Stomach (tissue), 9 donors: Measurements from ENCODE around the gene LHFPL6. TPM values are rescaled to one million over a fixed set of nuclear protein-coding genes. Genes with fewer than 3 reads are reported as not detected.

Source experiments
- DNase-seq, 2 donors: peaks; one replicate each; pipeline versions ENCODE4 v3.0.0 to v3.0.0-alpha.2; 2013 to 2019
- H3K27ac ChIP-seq, 5 donors: fragments of 200-600 bp in 4 of 5; sonication (generic) in 4 of 5; one replicate each; pipeline ENCODE4 v1.5.1; 2013 to 2019; ENCODE audit warnings: mild to moderate bottlenecking in 1 of 5, moderate library complexity in 1 of 5
- H3K27me3 ChIP-seq, 3 donors: fragments of 200-600 bp; sonication (generic); one replicate each; pipeline ENCODE4 v1.5.1; 2017 to 2019; ENCODE audit warnings: mixed run types in 1 of 3
- H3K36me3 ChIP-seq, 4 donors: fragments of 200-600 bp; sonication (generic); 1 replicate in 3 of 4; 2 replicates in 1 of 4; pipeline ENCODE4 v1.5.1; 2016 to 2019
- H3K4me1 ChIP-seq, 4 donors: fragments of 200-600 bp; sonication (generic); one replicate each; pipeline ENCODE4 v1.5.1; 2016 to 2019
- H3K4me3 ChIP-seq, 4 donors: fragments of 200-600 bp; sonication (generic) in 3 of 4; one replicate each; pipeline ENCODE4 v1.5.1; 2016 to 2019; ENCODE audit warnings: mild to moderate bottlenecking in 1 of 4
- H3K9me3 ChIP-seq, 4 donors: fragments of 200-600 bp; sonication (generic); one replicate each; pipeline ENCODE4 v1.5.1; 2016 to 2019
- EP300 ChIP-seq: sonication (generic); formaldehyde crosslinking; IDR thresholded peaks from one replicate; pipeline ENCODE4 v1.6.1; 2017; ENCODE audit warnings: antibody characterized with exemption
- POLR2A ChIP-seq, 4 donors: fragments of 450-650 bp; IDR thresholded peaks; one replicate each; pipeline ENCODE4 v1.6.1; 2016; ENCODE audit warnings: antibody characterized with exemption in 4 of 4, control low read depth in 2 of 4, mild to moderate bottlenecking in 1 of 4, moderate library complexity in 1 of 4
- POLR2AphosphoS5 ChIP-seq, 3 donors: sonication (generic); formaldehyde crosslinking; IDR thresholded peaks; one replicate each; pipeline ENCODE4 v1.6.1; 2016; ENCODE audit warnings: antibody characterized with exemption in 3 of 3
- WGBS, 5 donors: extraction: QIAGEN DNeasy Blood & Tissue Kit in 3 of 5; methylation state at CpG; one replicate each; pipeline versions ENCODE4 v1.1.5 to v1.1.7; 2013 to 2018; 5-methylcytosine and 5-hydroxymethylcytosine counted together
- intact Hi-C: fragments of 100-400 bp; cut with DNase I; formaldehyde crosslinking; loops from one replicate; pipeline ENCODE4 v1.15.1; 2023; ENCODE audit warnings: low total_unique reads
- polyA plus RNA-seq, 3 donors: library from polyadenylated mRNA; stranded (reverse); fragments of 200-250 nt; gene quantifications; one replicate each; pipeline ENCODE4 v1.2.3, GENCODE V29; 2013
- total RNA-seq, 5 donors: library from RNA; depleted of rRNA; stranded (reverse); fragments of >200 nt; gene quantifications; one replicate each; pipeline versions ENCODE4 v1.1.0 to v1.2.3, GENCODE V29; 2014 to 2016
- TF ChIP-seq, protein P1 (sequence below), 7 experiments: fragments of 450-650 bp in 4 of 7; fragments of 200-600 bp in 3 of 7; sonication (generic) in 3 of 7; IDR thresholded peaks; one replicate each; pipeline ENCODE4 v1.5.1; 2016 to 2019; ENCODE audit warnings: antibody characterized with exemption in 7 of 7, control low read depth in 2 of 7, mild to moderate bottlenecking in 1 of 7
- donor health status: healthy with polysubstance abuse.
- donor health status: Bipolar disorder and iron deficiency.
- donor health status: healthy.

The LHFPL6 gene
- total and polyA plus RNA-seq, 8 donors: 4.7 to 53.6 (median 10.9) TPM

DNA sequence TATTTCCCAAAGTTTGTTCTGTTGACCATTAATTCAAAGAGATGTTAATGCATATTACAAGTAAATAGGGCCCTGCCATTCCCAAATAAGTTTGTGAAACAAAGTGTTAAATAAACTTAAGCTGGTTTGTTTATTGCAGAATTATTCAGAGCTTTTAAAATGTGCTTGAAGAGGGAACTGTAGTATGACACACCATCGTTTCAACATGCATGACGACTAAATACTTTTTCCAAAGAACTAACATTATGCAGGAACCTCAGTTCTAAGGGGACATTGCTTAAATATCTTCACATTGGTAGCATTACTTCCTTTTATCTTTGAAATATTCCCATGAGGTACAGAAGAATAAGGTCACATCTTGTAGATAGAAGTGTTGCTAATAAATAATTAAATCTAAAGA is 14.6 kb downstream of the LHFPL6 start:
- no peaks in the 10 kb centered on the region for H3K9me3 ChIP-seq
- no peaks in the 10 kb centered on the region for H3K36me3 ChIP-seq
- TF ChIP-seq POLR2A (IDR thresholded peaks at IDR 0.05): no peak
- no peak for TF ChIP-seq POLR2AphosphoS5 (IDR thresholded peaks at IDR 0.05)
- TF ChIP-seq, protein P1, sequence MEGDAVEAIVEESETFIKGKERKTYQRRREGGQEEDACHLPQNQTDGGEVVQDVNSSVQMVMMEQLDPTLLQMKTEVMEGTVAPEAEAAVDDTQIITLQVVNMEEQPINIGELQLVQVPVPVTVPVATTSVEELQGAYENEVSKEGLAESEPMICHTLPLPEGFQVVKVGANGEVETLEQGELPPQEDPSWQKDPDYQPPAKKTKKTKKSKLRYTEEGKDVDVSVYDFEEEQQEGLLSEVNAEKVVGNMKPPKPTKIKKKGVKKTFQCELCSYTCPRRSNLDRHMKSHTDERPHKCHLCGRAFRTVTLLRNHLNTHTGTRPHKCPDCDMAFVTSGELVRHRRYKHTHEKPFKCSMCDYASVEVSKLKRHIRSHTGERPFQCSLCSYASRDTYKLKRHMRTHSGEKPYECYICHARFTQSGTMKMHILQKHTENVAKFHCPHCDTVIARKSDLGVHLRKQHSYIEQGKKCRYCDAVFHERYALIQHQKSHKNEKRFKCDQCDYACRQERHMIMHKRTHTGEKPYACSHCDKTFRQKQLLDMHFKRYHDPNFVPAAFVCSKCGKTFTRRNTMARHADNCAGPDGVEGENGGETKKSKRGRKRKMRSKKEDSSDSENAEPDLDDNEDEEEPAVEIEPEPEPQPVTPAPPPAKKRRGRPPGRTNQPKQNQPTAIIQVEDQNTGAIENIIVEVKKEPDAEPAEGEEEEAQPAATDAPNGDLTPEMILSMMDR (IDR thresholded peaks at IDR 0.05): no peak
- no peak for TF ChIP-seq EP300
- H3K27me3 ChIP-seq: no peaks in the 10 kb centered on the region
- DNase-seq: no peak
- H3K27ac ChIP-seq: no peak overlapping the region
- no peaks in the 10 kb centered on the region for H3K4me1 ChIP-seq
- no peak overlapping the region for H3K4me3 ChIP-seq
- intact Hi-C loops: no loop called here
- WGBS, 5 donors: 69 to 84% (median 76%) methylated on average over 2 of the region's 2 CpGs

DNA sequence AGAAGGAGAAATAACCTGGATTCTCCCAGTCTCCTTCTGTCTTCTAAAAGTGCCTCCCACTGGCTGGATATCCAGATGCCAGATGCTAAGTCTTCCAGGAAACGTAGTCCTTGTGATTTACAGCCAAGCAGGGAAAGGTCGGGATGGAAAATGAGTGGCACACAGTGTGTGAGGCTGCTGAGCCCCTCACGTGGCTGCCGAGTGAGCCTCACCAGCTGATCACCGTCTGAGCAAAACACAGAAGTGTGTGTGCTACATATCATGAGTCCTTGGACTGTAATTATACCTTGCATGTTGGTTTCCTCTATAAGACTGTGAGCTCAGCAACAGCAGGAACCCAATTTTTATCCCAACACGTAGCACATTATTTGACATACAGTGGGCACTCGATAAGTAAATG is 15.1 kb downstream of the LHFPL6 start:
- H3K36me3 ChIP-seq: no peaks in the 10 kb centered on the region
- H3K27me3 ChIP-seq: no peaks in the 10 kb centered on the region
- no peak overlapping the region for H3K4me3 ChIP-seq
- H3K9me3 ChIP-seq: no peaks in the 10 kb centered on the region
- DNase-seq: no peak
- TF ChIP-seq EP300 (no peak), POLR2A (IDR thresholded peaks at IDR 0.05) (no peak), POLR2AphosphoS5 (IDR thresholded peaks at IDR 0.05) (no peak)
- TF ChIP-seq, protein P1 (IDR thresholded peaks at IDR 0.05): no peak
- H3K27ac ChIP-seq: no peak overlapping the region
- intact Hi-C loops: no loop called here
- H3K4me1 ChIP-seq: no peaks in the 10 kb centered on the region
- 75 to 78% (median 76%) methylated on average over 7 of the region's 7 CpGs for WGBS, 5 donors

DNA sequence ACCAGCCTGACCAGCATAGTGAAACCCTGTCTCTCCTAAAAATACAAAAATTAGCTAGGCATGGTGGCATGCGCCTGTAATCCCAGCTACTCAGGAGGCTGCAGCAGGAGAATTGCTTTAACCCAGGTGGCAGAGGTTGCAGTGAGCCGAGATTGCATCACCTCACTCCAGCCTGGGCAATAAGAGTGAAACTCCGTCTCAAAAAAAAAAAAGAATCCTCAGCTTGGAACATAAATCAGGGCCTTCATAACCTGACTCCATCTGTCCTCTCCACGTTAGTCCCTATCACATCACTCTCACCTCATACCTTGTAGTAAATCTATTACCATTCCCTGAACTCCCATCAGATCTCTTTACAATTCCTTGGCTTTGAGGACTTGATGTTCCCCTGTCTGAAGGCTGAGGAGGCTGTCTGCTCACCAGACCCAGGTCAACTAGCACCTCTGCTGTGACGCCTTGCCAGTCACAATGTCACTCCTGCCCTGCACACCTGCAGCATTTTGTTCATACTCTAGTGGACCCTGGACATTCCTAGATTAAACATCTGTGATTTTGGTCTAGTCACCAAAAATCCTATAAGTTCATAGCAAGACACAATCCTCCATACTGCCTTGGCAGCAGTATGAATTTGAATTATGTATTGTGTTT is 15.9 kb downstream of the LHFPL6 start:
- 88 to 94% (median 90%) methylated on average over 5 of the region's 5 CpGs for WGBS, 5 donors
- Histone ChIP-seq H3K9me3 (no peaks in the 10 kb centered on the region), H3K36me3 (no peaks in the 10 kb centered on the region), H3K27ac (no peak overlapping the region), H3K4me1 (no peaks in the 10 kb centered on the region), H3K27me3 (no peaks in the 10 kb centered on the region), H3K4me3 (no peak overlapping the region)
- intact Hi-C loops: no loop called here
- DNase-seq: no peak
- TF ChIP-seq, protein P1 (IDR thresholded peaks at IDR 0.05): no peak
- TF ChIP-seq POLR2AphosphoS5 (IDR thresholded peaks at IDR 0.05) (no peak), POLR2A (IDR thresholded peaks at IDR 0.05) (no peak), EP300 (no peak)

DNA sequence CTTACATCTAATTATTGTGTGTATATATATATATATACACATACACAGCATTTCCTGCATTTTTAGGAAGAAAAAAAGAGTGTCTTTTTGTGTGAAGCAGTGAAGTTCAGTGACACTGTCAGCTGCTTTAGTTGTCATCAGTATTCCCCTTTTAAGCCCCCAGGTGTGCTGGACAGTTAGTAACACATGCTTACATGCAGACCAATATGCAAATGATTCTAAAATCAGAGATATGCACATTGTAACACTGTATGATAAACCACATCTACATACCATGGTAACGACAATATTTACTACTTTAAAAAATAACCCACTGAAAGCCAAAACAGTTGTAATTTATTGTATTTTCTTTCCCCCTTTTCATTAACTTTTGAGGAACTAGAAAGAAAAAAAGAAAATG is 16.8 kb downstream of the LHFPL6 start:
- 63 to 84% (median 67%) methylated on average over 1 of the region's 1 CpG for WGBS, 5 donors
- no peaks in the 10 kb centered on the region for H3K36me3 ChIP-seq
- H3K27me3 ChIP-seq: no peaks in the 10 kb centered on the region
- DNase-seq: no peak
- no peak overlapping the region for H3K4me3 ChIP-seq
- intact Hi-C loops: no loop called here
- no peak overlapping the region for H3K27ac ChIP-seq
- H3K9me3 ChIP-seq: no peaks in the 10 kb centered on the region
- H3K4me1 ChIP-seq: no peaks in the 10 kb centered on the region
- TF ChIP-seq EP300: no peak
- TF ChIP-seq, protein P1 (IDR thresholded peaks at IDR 0.05): no peak
- TF ChIP-seq POLR2A (IDR thresholded peaks at IDR 0.05): no peak
- no peak for TF ChIP-seq POLR2AphosphoS5 (IDR thresholded peaks at IDR 0.05)
